Measurements from ENCODE around the gene DUSP1. TPM values are rescaled to one million over a fixed set of nuclear protein-coding genes. Genes with fewer than 3 reads are reported as not detected.

The DUSP1 gene
- total RNA-seq, 1 experiment from 2014 or later, result 16.6 TPM

GRCh38 chr5:172743112-172743959, 27.7 kb downstream of the DUSP1 start:
- no peaks in the 10 kb centered on the region for H3K79me2 ChIP-seq (ENCODE audit: insufficient read depth, low read length)
- H3K4me1 ChIP-seq (ENCODE audit: control insufficient read depth in 1 of 2, insufficient read depth in 2 of 2, low read length in 2 of 2), result peaks cover 0 to 8% of the 10 kb centered on the region in 2 experiments; a peak in 1 of 4 replicates
- ChIA-PET RAD21 (ENCODE audit: low non-redundant PET in 1 of 2, low total read pairs in 2 of 2, uncharacterized antibody in 2 of 2, unreplicated experiment in 2 of 2) (no interaction called here), POLR2A (no interaction called here), CTCF (no interaction called here)
- no peaks in the 10 kb centered on the region for H3K36me3 ChIP-seq (ENCODE audit: control insufficient read depth in 1 of 2, insufficient read depth in 2 of 2, low read length in 2 of 2)
- no TSS peak for BruUV-seq (replicated peaks)
- no peaks in the 10 kb centered on the region for H4K20me1 ChIP-seq (ENCODE audit: insufficient read depth)
- TF ChIP-seq RAD21 (IDR thresholded peaks at IDR 0.05; ENCODE audit: low read depth) (no peak), FOSL1 (IDR thresholded peaks at IDR 0.05; ENCODE audit: low read depth) (no peak), POLR2AphosphoS5 (IDR thresholded peaks at IDR 0.05; ENCODE audit: low read depth, low read length) (no peak), SRF (IDR thresholded peaks at IDR 0.05; ENCODE audit: low read depth) (no peak), CEBPB (IDR thresholded peaks at IDR 0.05; ENCODE audit: low read depth) (no peak), SIN3A (IDR thresholded peaks at IDR 0.05; ENCODE audit: low read depth) (no peak), ELF1 (IDR thresholded peaks at IDR 0.05; ENCODE audit: borderline replicate concordance, low read depth) (no peak), EZH2 (IDR thresholded peaks at IDR 0.05) (no peak), EZH2phosphoT487 (IDR thresholded peaks at IDR 0.05; ENCODE audit: borderline replicate concordance) (no peak), ZBTB33 (IDR thresholded peaks at IDR 0.05; ENCODE audit: extremely low read depth, insufficient replicate concordance, low read length) (no peak), REST (IDR thresholded peaks at IDR 0.05; ENCODE audit: low read depth) (no peak), MAX (IDR thresholded peaks at IDR 0.05) (no peak), SP1 (IDR thresholded peaks at IDR 0.05; ENCODE audit: low read depth) (no peak)
- H3K4me2 ChIP-seq (ENCODE audit: low read length), result no peak overlapping the region
- no peaks in the 10 kb centered on the region for H3K9me2 ChIP-seq (ENCODE audit: insufficient read depth)
- H3K27ac ChIP-seq (ENCODE audit: low read depth, low read length), result no peak overlapping the region
- intact Hi-C loops (cut with micrococcal nuclease), result no loop called here
- H2AFZ ChIP-seq (ENCODE audit: low read depth, low read length, poor library complexity, severe bottlenecking), result no peak overlapping the region
- H3K9me3 ChIP-seq (ENCODE audit: control insufficient read depth in 1 of 2, insufficient read depth in 1 of 2, low read depth in 1 of 2, low read length in 2 of 2), result peaks cover 3 to 5% of the 10 kb centered on the region in 2 experiments; a peak in 1 of 4 replicates
- DNase-seq (ENCODE audit: low read depth, low spot score) (no peak), ATAC-seq (no peak)
- H3K4me3 ChIP-seq (replicated peaks in 1 of 2; ENCODE audit: low read depth in 1 of 2, low read length in 2 of 2), result no peak overlapping the region
- H3K9ac ChIP-seq (ENCODE audit: low read length), result no peak overlapping the region
- H3K27me3 ChIP-seq (ENCODE audit: insufficient read depth, low read length), result no peaks in the 10 kb centered on the region

Measured in HCT116 (cell line).